Measurements from ENCODE around the gene SOCS6. TPM values are rescaled to one million over a fixed set of nuclear protein-coding genes. Genes with fewer than 3 reads are reported as not detected.

SOCS6 gene
- total RNA-seq, 1 donor from 2014 or later, result 16.0 TPM

DNA sequence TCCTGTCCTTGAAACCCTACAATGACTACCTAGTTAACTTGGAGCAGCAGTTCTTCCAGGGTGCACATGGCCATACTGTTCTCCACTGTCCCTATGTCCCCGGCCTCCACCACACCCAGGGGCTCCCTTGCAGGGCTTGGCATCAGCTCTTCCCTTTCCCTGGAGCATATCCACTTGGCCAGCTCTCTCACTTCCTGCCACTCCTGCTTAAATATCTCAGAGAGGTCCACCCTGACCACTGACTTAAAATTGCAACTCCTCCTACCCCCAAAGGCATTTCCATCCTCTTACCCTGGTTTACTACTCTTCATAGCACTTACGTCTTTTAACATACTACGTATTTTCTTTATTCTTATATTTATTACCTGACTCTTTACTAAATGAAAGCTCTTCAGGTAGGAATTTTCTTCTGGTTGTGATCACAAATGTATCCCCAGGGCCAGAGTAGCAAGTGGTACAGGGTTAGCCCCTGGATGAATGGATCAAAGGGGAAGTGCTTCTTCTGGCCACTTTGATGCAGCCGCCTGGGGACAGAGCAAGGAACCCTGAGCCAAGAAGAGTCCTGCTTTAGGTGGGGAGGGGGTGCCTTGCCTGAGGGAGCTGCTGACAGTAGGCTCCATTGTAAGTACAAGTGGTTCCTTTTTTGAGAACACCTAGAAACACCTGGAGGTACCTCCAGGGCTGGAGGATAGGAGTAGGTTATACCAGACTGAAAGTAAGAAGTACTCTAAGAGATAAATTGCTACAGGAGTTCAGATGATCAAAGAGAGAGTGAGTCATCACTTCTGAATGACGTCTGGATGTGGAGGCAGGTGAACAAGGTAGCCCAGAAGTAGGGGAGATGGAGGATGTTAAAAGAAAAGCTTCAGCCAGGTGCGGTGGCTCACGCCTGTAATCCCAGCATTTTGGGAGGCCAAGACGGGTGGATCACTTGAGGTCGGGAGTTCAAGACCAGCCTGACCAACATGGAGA is 82.2 kb downstream of the SOCS6 start:
- no peaks in the 10 kb centered on the region for H3K36me3 ChIP-seq
- no peak for DNase-seq (ENCODE audit: extremely low spot score in 2 of 2)
- intact Hi-C loops (cut with DNase I), result no loop called here
- no peaks in the 10 kb centered on the region for H3K4me1 ChIP-seq
- no peaks in the 10 kb centered on the region for H3K9me3 ChIP-seq
- H3K27ac ChIP-seq, result no peak overlapping the region
- no peaks in the 10 kb centered on the region for H3K27me3 ChIP-seq
- H3K4me3 ChIP-seq, result no peak overlapping the region
- TF ChIP-seq POLR2A (IDR thresholded peaks at IDR 0.05) (no peak), POLR2AphosphoS5 (IDR thresholded peaks at IDR 0.05; ENCODE audit: insufficient read depth in 1 of 2, low read depth in 1 of 2) (no peak)
- TF ChIP-seq, protein P1, sequence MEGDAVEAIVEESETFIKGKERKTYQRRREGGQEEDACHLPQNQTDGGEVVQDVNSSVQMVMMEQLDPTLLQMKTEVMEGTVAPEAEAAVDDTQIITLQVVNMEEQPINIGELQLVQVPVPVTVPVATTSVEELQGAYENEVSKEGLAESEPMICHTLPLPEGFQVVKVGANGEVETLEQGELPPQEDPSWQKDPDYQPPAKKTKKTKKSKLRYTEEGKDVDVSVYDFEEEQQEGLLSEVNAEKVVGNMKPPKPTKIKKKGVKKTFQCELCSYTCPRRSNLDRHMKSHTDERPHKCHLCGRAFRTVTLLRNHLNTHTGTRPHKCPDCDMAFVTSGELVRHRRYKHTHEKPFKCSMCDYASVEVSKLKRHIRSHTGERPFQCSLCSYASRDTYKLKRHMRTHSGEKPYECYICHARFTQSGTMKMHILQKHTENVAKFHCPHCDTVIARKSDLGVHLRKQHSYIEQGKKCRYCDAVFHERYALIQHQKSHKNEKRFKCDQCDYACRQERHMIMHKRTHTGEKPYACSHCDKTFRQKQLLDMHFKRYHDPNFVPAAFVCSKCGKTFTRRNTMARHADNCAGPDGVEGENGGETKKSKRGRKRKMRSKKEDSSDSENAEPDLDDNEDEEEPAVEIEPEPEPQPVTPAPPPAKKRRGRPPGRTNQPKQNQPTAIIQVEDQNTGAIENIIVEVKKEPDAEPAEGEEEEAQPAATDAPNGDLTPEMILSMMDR (IDR thresholded peaks at IDR 0.05), result no peak

DNA sequence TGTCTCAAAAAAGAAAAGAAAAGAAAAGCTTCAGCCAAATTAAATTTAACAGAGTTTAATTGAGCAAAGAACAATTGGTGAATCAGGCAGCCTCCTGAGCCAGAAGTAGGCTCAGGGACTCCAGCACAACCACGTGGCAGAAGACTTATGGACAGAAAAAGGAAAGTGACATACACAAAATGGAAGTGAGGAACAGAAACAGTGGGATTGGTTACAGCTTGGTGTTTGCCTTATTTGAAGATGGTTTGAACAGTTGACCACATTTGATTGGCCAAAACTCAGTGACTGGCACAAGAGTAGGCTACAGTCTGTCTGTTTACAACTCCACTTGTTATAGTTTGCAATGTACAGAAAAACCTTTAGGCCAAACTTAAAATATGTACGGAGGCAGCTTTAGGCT is 83.1 kb downstream of the SOCS6 start:
- intact Hi-C loops (cut with DNase I), result no loop called here
- Histone ChIP-seq H3K9me3 (no peaks in the 10 kb centered on the region), H3K4me3 (no peak overlapping the region), H3K36me3 (no peaks in the 10 kb centered on the region), H3K27me3 (no peaks in the 10 kb centered on the region), H3K4me1 (no peaks in the 10 kb centered on the region), H3K27ac (no peak overlapping the region)
- DNase-seq (ENCODE audit: extremely low spot score in 2 of 2), result no peak
- no peak for TF ChIP-seq POLR2AphosphoS5 (IDR thresholded peaks at IDR 0.05; ENCODE audit: insufficient read depth in 1 of 2, low read depth in 1 of 2)
- no peak for TF ChIP-seq POLR2A (IDR thresholded peaks at IDR 0.05)
- TF ChIP-seq, protein P1 (IDR thresholded peaks at IDR 0.05), result no peak

DNA sequence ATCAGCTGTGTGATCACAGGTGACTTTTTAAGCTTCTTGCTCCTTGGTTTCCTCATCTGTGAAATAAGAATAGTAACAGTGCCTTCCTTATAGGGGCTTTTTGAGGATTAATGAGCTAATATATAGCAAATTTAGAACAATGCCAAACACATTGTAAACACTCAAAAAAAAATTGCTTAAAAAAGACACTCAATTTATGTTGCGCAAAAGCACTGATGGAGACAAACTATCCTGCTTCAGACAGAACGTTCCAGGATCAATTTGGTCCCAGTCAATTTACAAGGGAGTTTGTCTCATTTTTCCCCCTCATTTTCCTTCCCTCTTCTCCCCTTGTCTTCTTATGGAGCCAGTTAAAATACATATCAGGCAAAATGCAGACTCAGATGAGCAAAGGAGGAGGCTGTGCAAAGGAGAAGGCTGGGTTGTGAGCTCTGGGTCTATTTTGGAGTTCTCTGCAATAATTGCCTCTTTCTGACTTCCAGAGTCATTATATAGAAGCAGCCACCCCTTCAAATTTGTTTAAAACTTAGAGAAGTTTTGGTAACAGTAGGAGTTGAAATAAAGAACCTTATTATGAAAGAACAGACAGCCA is 83.7 kb downstream of the SOCS6 start:
- Histone ChIP-seq H3K27ac (no peak overlapping the region), H3K9me3 (no peaks in the 10 kb centered on the region)
- intact Hi-C loops (cut with DNase I), result no loop called here

DNA sequence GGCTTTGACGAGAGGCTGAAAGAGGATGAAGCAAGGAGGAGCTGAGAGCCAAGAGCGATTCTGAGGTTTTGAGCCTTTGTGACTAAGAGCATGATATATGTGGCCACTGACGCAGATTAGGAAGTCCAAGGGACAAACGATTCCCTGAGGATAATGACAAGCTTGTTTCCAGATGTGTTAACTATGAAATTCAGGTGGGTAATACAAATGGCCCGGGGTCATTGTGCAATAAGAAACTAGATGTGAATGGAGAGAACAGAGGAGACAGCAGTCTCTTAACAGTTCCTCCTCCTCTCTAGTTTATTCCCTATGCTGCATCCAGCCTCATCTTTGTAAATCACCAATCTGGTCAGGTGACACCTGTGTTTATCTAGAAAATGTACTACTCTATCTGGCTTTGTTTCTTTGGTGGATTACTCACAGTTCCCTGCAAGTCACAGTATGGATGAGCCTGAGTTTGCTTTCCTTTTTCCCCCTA is 84.2 kb downstream of the SOCS6 start:
- no peaks in the 10 kb centered on the region for H3K36me3 ChIP-seq
- TF ChIP-seq, protein P1 (IDR thresholded peaks at IDR 0.05), result no peak
- TF ChIP-seq POLR2AphosphoS5 (IDR thresholded peaks at IDR 0.05; ENCODE audit: insufficient read depth in 1 of 2, low read depth in 1 of 2) (no peak), POLR2A (IDR thresholded peaks at IDR 0.05) (no peak)
- no peaks in the 10 kb centered on the region for H3K9me3 ChIP-seq
- H3K4me1 ChIP-seq, result no peaks in the 10 kb centered on the region
- no peak overlapping the region for H3K4me3 ChIP-seq
- intact Hi-C loops (cut with DNase I), result no loop called here
- H3K27me3 ChIP-seq, result no peaks in the 10 kb centered on the region
- H3K27ac ChIP-seq, result no peak overlapping the region
- DNase-seq (ENCODE audit: extremely low spot score in 2 of 2), result no peak

More for the DNA sequence above, 83.7 kb downstream of the SOCS6 start:
- TF ChIP-seq, protein P1 (IDR thresholded peaks at IDR 0.05), result no peak
- TF ChIP-seq POLR2AphosphoS5 (IDR thresholded peaks at IDR 0.05; ENCODE audit: insufficient read depth in 1 of 2, low read depth in 1 of 2), result no peak
- TF ChIP-seq POLR2A (IDR thresholded peaks at IDR 0.05), result no peak
- H3K4me3 ChIP-seq, result no peak overlapping the region
- no peaks in the 10 kb centered on the region for H3K27me3 ChIP-seq
- no peaks in the 10 kb centered on the region for H3K4me1 ChIP-seq
- no peak for DNase-seq (ENCODE audit: extremely low spot score in 2 of 2)
- H3K36me3 ChIP-seq, result no peaks in the 10 kb centered on the region
